H9 (cell line): ENCODE results near the gene MUC5AC. TPM values are rescaled to one million over a fixed set of nuclear protein-coding genes. Genes with fewer than 3 reads are reported as not detected.

Experiments
- DNase-seq: peaks from one replicate; pipeline ENCODE4 v3.0.0-alpha.2; 2017
- H2AFZ ChIP-seq: one replicate; pipeline ENCODE4 v1.6.1; 2013; ENCODE audit warnings: mild to moderate bottlenecking, low read length, control low read depth, moderate library complexity
- H2AK5ac ChIP-seq: 2 replicates; pipeline ENCODE4 v1.6.1; 2013; ENCODE audit warnings: low read length, control low read depth, mixed read lengths; ENCODE audit not compliant: insufficient read length
- H2BK120ac ChIP-seq: one replicate; pipeline ENCODE4 v1.6.1; 2013; ENCODE audit warnings: low read depth, mild to moderate bottlenecking, low read length, control low read depth, inconsistent platforms; ENCODE audit not compliant: poor library complexity, severe bottlenecking
- H2BK12ac ChIP-seq: 2 replicates; pipeline ENCODE4 v1.6.1; 2013; ENCODE audit warnings: low read length, control low read depth, mixed read lengths, low read depth; ENCODE audit not compliant: insufficient read length
- H2BK15ac ChIP-seq: 2 replicates; pipeline ENCODE4 v1.6.1; 2013; ENCODE audit warnings: low read depth, low read length, control low read depth
- H2BK20ac ChIP-seq: one replicate; pipeline ENCODE4 v1.6.1; 2013; ENCODE audit warnings: low read depth, mild to moderate bottlenecking, low read length, control low read depth, inconsistent platforms; ENCODE audit not compliant: poor library complexity, severe bottlenecking
- H2BK5ac ChIP-seq: 2 replicates; pipeline ENCODE4 v1.6.1; 2013; ENCODE audit warnings: low read length, control low read depth, mixed read lengths; ENCODE audit not compliant: insufficient read length
- H3K14ac ChIP-seq: 2 replicates; pipeline ENCODE4 v1.6.1; 2013; ENCODE audit warnings: low read length, control low read depth; ENCODE audit not compliant: insufficient read depth
- H3K18ac ChIP-seq: 2 replicates; pipeline ENCODE4 v1.6.1; 2013; ENCODE audit warnings: low read depth, mild to moderate bottlenecking, mixed read lengths, low read length, control low read depth; ENCODE audit not compliant: insufficient read length
- H3K23ac ChIP-seq: 2 replicates; pipeline ENCODE4 v1.6.1; 2013; ENCODE audit warnings: low read length, control low read depth, mixed read lengths, low read depth; ENCODE audit not compliant: insufficient read length
- H3K23me2 ChIP-seq: 2 replicates; pipeline ENCODE4 v1.6.1; 2013; ENCODE audit warnings: low read depth, mild to moderate bottlenecking, mixed read lengths, low read length, control low read depth; ENCODE audit not compliant: insufficient read length, poor library complexity, severe bottlenecking
- H3K27ac ChIP-seq: 2 replicates; pipeline ENCODE4 v1.5.1; 2013; ENCODE audit warnings: low read length, control low read depth, mixed read lengths, low read depth; ENCODE audit not compliant: insufficient read length
- H3K27me3 ChIP-seq: 2 replicates; pipeline ENCODE4 v1.6.1; 2013; ENCODE audit warnings: low read length, control low read depth, inconsistent platforms; ENCODE audit not compliant: insufficient read depth
- H3K4ac ChIP-seq: 2 replicates; pipeline ENCODE4 v1.6.1; 2013; ENCODE audit warnings: low read depth, mild to moderate bottlenecking, control low read depth, inconsistent platforms, low read length, moderate library complexity
- H3K4me1 ChIP-seq: 2 replicates; pipeline ENCODE4 v1.6.1; 2013; ENCODE audit warnings: low read length, control low read depth, inconsistent platforms; ENCODE audit not compliant: insufficient read depth
- H3K4me2 ChIP-seq: 2 replicates; pipeline ENCODE4 v1.6.1; 2013; ENCODE audit warnings: low read length, control low read depth, mixed read lengths; ENCODE audit not compliant: insufficient read length, insufficient read depth
- H3K56ac ChIP-seq: 2 replicates; pipeline ENCODE4 v1.6.1; 2013; ENCODE audit warnings: low read depth, mild to moderate bottlenecking, mixed read lengths, low read length, control low read depth; ENCODE audit not compliant: insufficient read length
- H3K79me1 ChIP-seq: 2 replicates; pipeline ENCODE4 v1.6.1; 2013; ENCODE audit warnings: low read depth, mild to moderate bottlenecking, moderate library complexity, low read length, control low read depth, inconsistent platforms; ENCODE audit not compliant: insufficient read depth, poor library complexity, severe bottlenecking
- H3K79me2 ChIP-seq: 2 replicates; pipeline ENCODE4 v1.6.1; 2013; ENCODE audit warnings: low read length, control low read depth, inconsistent platforms; ENCODE audit not compliant: insufficient read depth
- H3K9ac ChIP-seq: 2 replicates; pipeline ENCODE4 v1.6.1; 2013; ENCODE audit warnings: low read length, control low read depth, mixed read lengths; ENCODE audit not compliant: insufficient read length; ENCODE audit errors: extremely low read depth
- H3K9me3 ChIP-seq: one replicate; pipeline ENCODE4 v1.6.1; 2013; ENCODE audit warnings: low read depth, low read length, inconsistent platforms; ENCODE audit not compliant: control insufficient read depth
- H3T11ph ChIP-seq: one replicate; pipeline ENCODE4 v1.6.1; 2013; ENCODE audit warnings: mild to moderate bottlenecking, low read length, control low read depth, inconsistent platforms
- H4K20me1 ChIP-seq: one replicate; pipeline ENCODE4 v1.6.1; 2013; ENCODE audit not compliant: control insufficient read depth, insufficient read length, insufficient read depth
- H4K5ac ChIP-seq: 2 replicates; pipeline ENCODE4 v1.6.1; 2013; ENCODE audit warnings: low read depth, mild to moderate bottlenecking, mixed read lengths, low read length, control low read depth; ENCODE audit not compliant: insufficient read length
- H4K8ac ChIP-seq: replicated peaks from 2 replicates; pipeline ENCODE4 v1.6.1; 2013; ENCODE audit warnings: low read length, control low read depth, mixed read lengths, low read depth; ENCODE audit not compliant: insufficient read length
- H4K91ac ChIP-seq: 2 replicates; pipeline ENCODE4 v1.6.1; 2013; ENCODE audit warnings: low read depth, mild to moderate bottlenecking, moderate library complexity, mixed read lengths, low read length, control low read depth; ENCODE audit not compliant: insufficient read length
- H3K27ac Mint-ChIP-seq, 3 experiments: 2 replicates in 2 of 3; 3 replicates in 1 of 3; pipeline ENCODE4 v1.8.0; 2020 to 2021; ENCODE audit warnings: mixed read lengths in 3 of 3, mild to moderate bottlenecking in 1 of 3, moderate library complexity in 1 of 3
- H3K27me3 Mint-ChIP-seq: 2 replicates; pipeline ENCODE4 v1.8.0; 2021; ENCODE audit warnings: low read depth, mild to moderate bottlenecking, moderate library complexity, mixed read lengths
- H3K36me3 Mint-ChIP-seq, 3 experiments: 2 replicates in 2 of 3; 3 replicates in 1 of 3; pipeline ENCODE4 v1.8.0; 2020 to 2021; ENCODE audit warnings: low read depth in 3 of 3, mixed read lengths in 3 of 3; ENCODE audit not compliant: insufficient read depth in 1 of 3
- H3K4me1 Mint-ChIP-seq, 2 experiments: 2 replicates each; pipeline ENCODE4 v1.8.0; 2020; ENCODE audit warnings: mixed read lengths in 2 of 2
- H3K4me3 Mint-ChIP-seq, 2 experiments: 2 replicates in 1 of 2; 3 replicates in 1 of 2; pipeline ENCODE4 v1.8.0; 2020 to 2021; ENCODE audit warnings: mild to moderate bottlenecking in 2 of 2, mixed read lengths in 2 of 2, moderate library complexity in 1 of 2
- H3K9me3 Mint-ChIP-seq, 2 experiments: 2 replicates in 1 of 2; 3 replicates in 1 of 2; pipeline ENCODE4 v1.8.0; 2020; ENCODE audit warnings: mild to moderate bottlenecking in 2 of 2, mixed read lengths in 2 of 2, moderate library complexity in 1 of 2
- WGBS: extraction: QIAGEN DNeasy Blood & Tissue Kit; methylation state at CpG from one replicate; pipeline ENCODE4 v1.1.7; 2013; ENCODE audit warnings: missing lambda C conversion rate, low lambda C conversion rate, mixed read lengths; ENCODE audit not compliant: insufficient read length; ENCODE audit errors: extremely low coverage; 5-methylcytosine and 5-hydroxymethylcytosine counted together
- total RNA-seq: library from RNA; stranded (reverse); gene quantifications from 2 replicates; pipeline ENCODE4 v1.2.1, GENCODE V29; 2021
- TF ChIP-seq, protein P1 (sequence below): fragments of 200-600 bp; sonication (generic); conservative IDR thresholded peaks from 3 replicates; pipeline ENCODE4 v1.8.0; 2021; ENCODE audit warnings: antibody characterized with exemption, mild to moderate bottlenecking

The MUC5AC gene
- total RNA-seq, 1 experiment from 2014 or later = not detected

- H3K18ac ChIP-seq = no peak overlapping the region
- no peak overlapping the region for H4K91ac ChIP-seq
- H4K20me1 ChIP-seq = peaks cover 3% of the 10 kb centered on the region
- no peak overlapping the region for H3K4ac ChIP-seq
- Mint-ChIP-seq H3K36me3 (no peaks in the 10 kb centered on the region), H3K9me3 (peaks cover 0 to 4% of the 10 kb centered on the region in 2 experiments; a peak in 1 of 5 replicates), H3K4me1 (peaks cover 3 to 11% of the 10 kb centered on the region in 2 experiments; a peak in 2 of 4 replicates), H3K27ac (no peak overlapping the region), H3K4me3 (no peak overlapping the region), H3K27me3 (peaks cover 17% of the 10 kb centered on the region)
- no peaks in the 10 kb centered on the region for H3K79me1 ChIP-seq
- no CpG with 5 or more reads among the region's 23 CpGs for WGBS
- no peak overlapping the region for H4K5ac ChIP-seq
- H2BK15ac ChIP-seq = no peak overlapping the region
- no peaks in the 10 kb centered on the region for H3K27me3 ChIP-seq
- no peak overlapping the region for H4K8ac ChIP-seq
- DNase-seq = peak; percentile 28
- no peak overlapping the region for H3K56ac ChIP-seq
- no peaks in the 10 kb centered on the region for H3K9me3 ChIP-seq
- H3K27ac ChIP-seq = no peak overlapping the region
- no peaks in the 10 kb centered on the region for H3K23me2 ChIP-seq
- H3K4me2 ChIP-seq = no peak overlapping the region
- no peak overlapping the region for H3K23ac ChIP-seq
- H3K79me2 ChIP-seq = no peaks in the 10 kb centered on the region
- H3T11ph ChIP-seq = no peak overlapping the region
- H2BK12ac ChIP-seq = no peak overlapping the region
- no peak overlapping the region for H2AK5ac ChIP-seq
- H2BK120ac ChIP-seq = no peak overlapping the region
- no peak overlapping the region for H2BK20ac ChIP-seq
- TF ChIP-seq, protein P1, sequence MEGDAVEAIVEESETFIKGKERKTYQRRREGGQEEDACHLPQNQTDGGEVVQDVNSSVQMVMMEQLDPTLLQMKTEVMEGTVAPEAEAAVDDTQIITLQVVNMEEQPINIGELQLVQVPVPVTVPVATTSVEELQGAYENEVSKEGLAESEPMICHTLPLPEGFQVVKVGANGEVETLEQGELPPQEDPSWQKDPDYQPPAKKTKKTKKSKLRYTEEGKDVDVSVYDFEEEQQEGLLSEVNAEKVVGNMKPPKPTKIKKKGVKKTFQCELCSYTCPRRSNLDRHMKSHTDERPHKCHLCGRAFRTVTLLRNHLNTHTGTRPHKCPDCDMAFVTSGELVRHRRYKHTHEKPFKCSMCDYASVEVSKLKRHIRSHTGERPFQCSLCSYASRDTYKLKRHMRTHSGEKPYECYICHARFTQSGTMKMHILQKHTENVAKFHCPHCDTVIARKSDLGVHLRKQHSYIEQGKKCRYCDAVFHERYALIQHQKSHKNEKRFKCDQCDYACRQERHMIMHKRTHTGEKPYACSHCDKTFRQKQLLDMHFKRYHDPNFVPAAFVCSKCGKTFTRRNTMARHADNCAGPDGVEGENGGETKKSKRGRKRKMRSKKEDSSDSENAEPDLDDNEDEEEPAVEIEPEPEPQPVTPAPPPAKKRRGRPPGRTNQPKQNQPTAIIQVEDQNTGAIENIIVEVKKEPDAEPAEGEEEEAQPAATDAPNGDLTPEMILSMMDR = no peak
- no peak overlapping the region; the same call in 1 of the 2 replicates for H3K14ac ChIP-seq
- H2BK5ac ChIP-seq = no peak overlapping the region
- H2AFZ ChIP-seq = no peak overlapping the region
- no peaks in the 10 kb centered on the region; the same call in 1 of the 2 replicates for H3K4me1 ChIP-seq
- no peak overlapping the region for H3K9ac ChIP-seq
Measured at GRCh38 chr11:1221848-1222311, 64.1 kb downstream of the MUC5AC start.
